Superior temporal gyrus (tissue), 1 donor: ENCODE results near the gene LRIT1.

Experiments
- DNase-seq: peaks from one replicate; pipeline ENCODE4 v3.0.0-alpha.2; 2016; ENCODE audit errors: extremely low spot score

LRIT1 gene

DNA sequence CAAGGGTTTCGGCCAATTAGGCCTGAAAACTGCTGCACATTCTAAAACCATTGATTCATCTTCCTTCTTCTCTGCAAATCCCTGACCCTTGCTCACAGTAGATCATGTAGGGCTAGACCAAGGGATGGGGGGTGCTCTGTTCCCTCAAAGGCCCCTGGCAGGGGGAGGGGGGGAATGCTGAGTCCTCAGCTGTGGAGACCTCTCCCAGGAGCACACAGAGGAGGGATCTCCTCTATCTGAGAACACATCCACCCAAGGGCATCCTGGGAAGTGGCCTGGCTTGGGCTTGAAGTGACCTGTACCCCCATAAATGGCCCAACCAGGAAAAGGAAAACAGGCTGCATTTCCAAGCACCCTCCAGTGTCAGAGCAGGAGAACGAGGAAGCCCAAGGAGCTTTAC lies 48.0 kb downstream of the LRIT1 start:
- DNase-seq: no peak

DNA sequence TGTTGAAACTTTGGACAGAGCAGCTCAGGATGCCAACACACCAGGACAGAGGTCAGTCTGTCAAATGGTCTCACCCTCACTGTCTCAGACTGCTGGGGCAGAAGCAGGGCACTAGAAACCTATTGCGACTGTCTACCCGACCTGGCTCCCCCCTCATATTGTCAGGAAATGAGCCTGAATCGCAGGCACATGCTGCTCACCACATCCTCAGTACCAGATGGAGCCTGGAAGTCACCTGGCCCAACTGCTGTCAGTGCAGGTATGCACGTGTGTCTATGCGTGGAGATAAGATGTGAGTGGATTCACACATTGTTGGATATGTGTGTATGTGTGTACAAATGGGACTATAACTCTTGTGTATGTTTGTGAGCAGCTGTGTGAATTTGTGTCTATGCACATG lies 50.2 kb downstream of the LRIT1 start:
- DNase-seq: no peak

GRCh38 chr10:84190621-84191020 lies 50.7 kb downstream of the LRIT1 start:
- DNase-seq: no peak

DNA sequence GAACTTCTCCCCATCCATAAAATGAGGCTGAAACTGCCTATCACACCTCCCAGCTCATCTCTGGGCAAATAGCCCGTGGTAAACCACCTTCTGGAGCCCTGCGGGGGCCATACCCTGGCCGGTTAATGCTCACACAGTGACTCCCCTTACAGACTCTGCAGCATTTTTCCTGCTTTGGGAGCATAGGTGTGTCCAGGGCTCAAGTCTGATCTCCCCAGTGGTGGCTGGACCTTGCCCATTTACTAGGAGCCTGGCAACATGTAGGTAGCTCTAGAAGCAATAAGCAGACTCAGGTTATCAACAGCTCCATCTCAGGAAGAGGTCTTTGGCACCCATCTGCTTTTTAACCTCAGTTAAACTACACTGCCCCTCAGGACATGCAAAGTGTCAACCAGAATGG lies 52.5 kb downstream of the LRIT1 start:
- DNase-seq: no peak

DNA sequence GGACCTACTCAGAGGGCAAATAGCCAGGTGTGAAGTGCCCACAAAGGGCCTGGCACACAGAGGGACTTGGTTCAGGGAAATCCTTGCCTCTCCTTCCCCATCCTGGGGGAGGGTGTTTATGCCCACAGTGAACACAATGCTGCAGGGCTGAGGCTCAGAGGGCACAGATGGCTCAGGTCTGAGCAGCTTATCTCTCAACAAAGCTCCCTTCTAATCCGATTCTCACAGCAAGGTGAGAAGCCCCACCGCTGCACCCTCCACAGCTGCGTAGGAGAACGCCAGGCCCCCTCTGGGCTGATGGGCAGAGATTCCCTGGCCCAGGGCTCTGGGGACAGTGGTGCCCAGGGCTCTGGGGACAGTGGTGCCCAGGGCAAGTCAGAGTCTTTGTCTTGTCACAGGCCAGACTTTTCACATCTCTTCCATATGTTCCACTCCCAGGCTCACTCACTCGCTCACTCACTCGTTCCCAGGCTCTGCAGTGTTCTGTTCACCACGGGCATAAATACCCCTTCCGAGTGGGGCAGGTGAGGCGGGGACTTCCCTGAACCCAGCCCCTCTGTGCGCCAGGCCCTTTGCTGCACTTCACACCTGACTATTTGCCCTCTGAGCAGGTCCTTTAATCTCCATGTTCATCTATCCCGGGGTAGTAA lies 55.7 kb downstream of the LRIT1 start:
- DNase-seq: no peak

DNA sequence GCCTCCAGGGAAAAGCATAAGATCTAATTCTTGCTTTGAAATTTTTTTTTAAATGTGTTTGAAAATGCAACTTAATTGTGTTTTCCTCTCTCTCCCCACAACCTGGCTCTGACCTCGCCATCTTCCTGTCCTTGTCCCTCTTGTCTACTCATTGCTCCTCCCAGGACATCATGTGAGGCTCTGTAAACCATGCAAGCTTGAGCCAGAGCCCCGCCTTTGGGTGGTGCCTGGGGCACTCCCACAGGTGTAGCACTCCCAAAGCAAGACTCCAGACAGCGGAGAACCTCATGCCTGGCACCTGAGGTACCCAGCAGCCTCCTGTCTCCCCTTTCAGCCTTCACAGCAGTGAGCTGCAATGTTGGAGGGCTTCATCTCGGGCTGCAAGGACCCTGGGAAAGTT lies 56.8 kb downstream of the LRIT1 start:
- no peak for DNase-seq

DNA sequence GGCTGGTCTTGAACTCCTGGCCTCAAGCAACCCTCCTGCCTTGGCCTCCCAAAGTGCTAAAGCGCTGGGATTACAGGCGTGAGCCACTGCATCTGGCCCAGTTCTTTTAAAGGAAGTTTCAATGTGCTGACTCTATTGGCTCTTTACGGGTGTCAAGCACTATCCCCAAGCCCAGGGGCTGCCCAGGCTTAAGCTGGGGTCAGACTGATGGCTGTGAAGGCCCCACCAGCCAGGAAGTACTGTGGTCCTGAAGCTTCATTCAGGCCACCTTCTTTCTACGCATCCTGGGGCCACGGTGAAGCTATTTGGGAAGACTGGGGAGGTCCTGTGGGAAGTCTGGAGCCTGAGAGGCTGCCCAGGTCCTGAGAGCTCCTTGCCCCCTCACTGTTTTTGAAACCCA lies 59.7 kb downstream of the LRIT1 start:
- DNase-seq: no peak
